HT1080 (cell line): Measurements from ENCODE around the gene DIS3L2. TPM values are rescaled to one million over a fixed set of nuclear protein-coding genes. Genes with fewer than 3 reads are reported as not detected.
"Not testable (repeated sequence)": the region's sequence is repeated elsewhere in the genome, so short reads cannot be mapped to it uniquely, and the experiment has no call there.

Source experiments
- DNase-seq: peaks from one replicate; pipeline ENCODE4 v3.0.0-alpha.2; 2015; ENCODE audit warnings: low read depth
- total RNA-seq: library from RNA; depleted of rRNA; stranded (reverse); fragments of >200 nt; shearing (Covaris generic); gene quantifications from 2 replicates; pipeline ENCODE4 v1.2.3, GENCODE V29; 2014

Gene DIS3L2
- total RNA-seq, 1 experiment from 2014 or later = 25.7 TPM

- not testable (repeated sequence) for DNase-seq
These were observed 403.5 kb downstream of the DIS3L2 start for GRCh38 chr2:232364806-232365594.

GRCh38 chr2:232365621-232366321, 404.3 kb downstream of the DIS3L2 start:
- peak; percentile 54 for DNase-seq

GRCh38 chr2:232366461-232366860, 404.9 kb downstream of the DIS3L2 start:
- DNase-seq = not testable (repeated sequence)

- no peak for DNase-seq
These were observed 405.5 kb downstream of the DIS3L2 start for GRCh38 chr2:232367016-232367415.

- no peak for DNase-seq
These were observed 406.2 kb downstream of the DIS3L2 start for GRCh38 chr2:232367591-232368233.

- DNase-seq = peak; percentile 54
These were observed 406.8 kb downstream of the DIS3L2 start for GRCh38 chr2:232368311-232368731.

GRCh38 chr2:232369126-232369951, 407.8 kb downstream of the DIS3L2 start:
- no peak for DNase-seq

- DNase-seq = not testable (repeated sequence)
These were observed 408.5 kb downstream of the DIS3L2 start for GRCh38 chr2:232370007-232370406.

GRCh38 chr2:232372231-232373208, 411.0 kb downstream of the DIS3L2 start:
- DNase-seq = peak; percentile 59

- no peak for DNase-seq
These were observed 412.8 kb downstream of the DIS3L2 start for GRCh38 chr2:232374356-232374755.

- DNase-seq = no peak
These were observed 413.7 kb downstream of the DIS3L2 start for GRCh38 chr2:232375164-232375563.

- no peak for DNase-seq
These were observed 414.7 kb downstream of the DIS3L2 start for GRCh38 chr2:232376260-232376659.

GRCh38 chr2:232376713-232377112, 415.2 kb downstream of the DIS3L2 start:
- no peak for DNase-seq

GRCh38 chr2:232377319-232377718, 415.8 kb downstream of the DIS3L2 start:
- no peak for DNase-seq

GRCh38 chr2:232377841-232378734, 416.6 kb downstream of the DIS3L2 start:
- no peak for DNase-seq

- not testable (repeated sequence) for DNase-seq
These were observed 417.2 kb downstream of the DIS3L2 start, which contains the start of gene ALPP for GRCh38 chr2:232378735-232379151. Gene ALPP (plus strand): TSS chr2:232378751. CDS start chr2:232378803, 52 bp downstream.

GRCh38 chr2:232379610-232380590, 418.4 kb downstream of the DIS3L2 start:
- not testable (repeated sequence) for DNase-seq
